Measurements from ENCODE around the gene NRXN2.

DNA sequence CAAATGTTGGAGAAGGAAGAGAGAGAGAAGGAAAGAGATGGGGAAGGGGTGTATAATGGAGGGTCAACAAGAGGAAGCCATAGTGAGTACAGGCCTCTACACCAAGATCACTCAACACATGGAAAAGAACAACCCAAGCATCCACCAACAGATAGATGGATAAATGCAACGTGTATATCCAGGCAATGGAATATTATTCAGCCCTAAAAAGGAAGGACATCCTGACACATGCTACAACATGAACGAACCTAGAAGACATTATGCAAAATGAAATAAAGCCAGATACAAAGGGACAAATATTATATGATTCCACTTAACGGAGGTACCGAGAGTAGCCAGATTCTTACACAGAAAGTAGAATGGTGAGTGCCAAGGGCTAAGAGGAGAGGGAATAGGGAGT is 59.3 kb downstream of the NRXN2 start:
- TF ChIP-seq POLR2A (IDR thresholded peaks at IDR 0.05) (no peak), EP300 (IDR thresholded peaks at IDR 0.05) (no peak), POLR2AphosphoS5 (IDR thresholded peaks at IDR 0.05) (no peak)
- TF ChIP-seq, protein P1, sequence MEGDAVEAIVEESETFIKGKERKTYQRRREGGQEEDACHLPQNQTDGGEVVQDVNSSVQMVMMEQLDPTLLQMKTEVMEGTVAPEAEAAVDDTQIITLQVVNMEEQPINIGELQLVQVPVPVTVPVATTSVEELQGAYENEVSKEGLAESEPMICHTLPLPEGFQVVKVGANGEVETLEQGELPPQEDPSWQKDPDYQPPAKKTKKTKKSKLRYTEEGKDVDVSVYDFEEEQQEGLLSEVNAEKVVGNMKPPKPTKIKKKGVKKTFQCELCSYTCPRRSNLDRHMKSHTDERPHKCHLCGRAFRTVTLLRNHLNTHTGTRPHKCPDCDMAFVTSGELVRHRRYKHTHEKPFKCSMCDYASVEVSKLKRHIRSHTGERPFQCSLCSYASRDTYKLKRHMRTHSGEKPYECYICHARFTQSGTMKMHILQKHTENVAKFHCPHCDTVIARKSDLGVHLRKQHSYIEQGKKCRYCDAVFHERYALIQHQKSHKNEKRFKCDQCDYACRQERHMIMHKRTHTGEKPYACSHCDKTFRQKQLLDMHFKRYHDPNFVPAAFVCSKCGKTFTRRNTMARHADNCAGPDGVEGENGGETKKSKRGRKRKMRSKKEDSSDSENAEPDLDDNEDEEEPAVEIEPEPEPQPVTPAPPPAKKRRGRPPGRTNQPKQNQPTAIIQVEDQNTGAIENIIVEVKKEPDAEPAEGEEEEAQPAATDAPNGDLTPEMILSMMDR (IDR thresholded peaks at IDR 0.05) = no peak
